Esophagus muscularis mucosa (tissue), 4 donors: Measurements from ENCODE around the gene FRMD1. TPM values are rescaled to one million over a fixed set of nuclear protein-coding genes. Genes with fewer than 3 reads are reported as not detected.

Experiments used
- DNase-seq: peaks from one replicate; pipeline ENCODE4 v3.0.0-alpha.2; 2017; ENCODE audit errors: extremely low spot score
- H3K27ac ChIP-seq, 4 donors: fragments of 200-600 bp; sonication (generic); replicated peaks in 1 of 4; 1 replicate in 3 of 4; 2 replicates in 1 of 4; pipeline ENCODE4 v1.5.1; 2016 to 2019; ENCODE audit warnings: mild to moderate bottlenecking in 1 of 4
- H3K27me3 ChIP-seq, 4 donors: fragments of 200-600 bp; sonication (generic); one replicate each; pipeline versions ENCODE4 v1.5.1 to v1.6.0; 2016 to 2019
- H3K36me3 ChIP-seq, 4 donors: fragments of 200-600 bp; sonication (generic); one replicate each; pipeline ENCODE4 v1.5.1; 2016 to 2019
- H3K4me1 ChIP-seq, 4 donors: fragments of 200-600 bp; sonication (generic); one replicate each; pipeline ENCODE4 v1.5.1; 2016 to 2019
- H3K4me3 ChIP-seq, 4 donors: fragments of 200-600 bp; sonication (generic); 1 replicate in 2 of 4; 2 replicates in 2 of 4; pipeline ENCODE4 v1.5.1; 2016 to 2019; ENCODE audit warnings: mild to moderate bottlenecking in 4 of 4, moderate library complexity in 1 of 4
- H3K9me3 ChIP-seq, 4 donors: fragments of 200-600 bp; sonication (generic); 1 replicate in 3 of 4; 2 replicates in 1 of 4; pipeline ENCODE4 v1.5.1; 2016 to 2019
- EP300 ChIP-seq: sonication (generic); formaldehyde crosslinking; IDR thresholded peaks from one replicate; pipeline ENCODE4 v1.6.1; 2017; ENCODE audit warnings: antibody characterized with exemption
- POLR2A ChIP-seq: fragments of 450-650 bp; IDR thresholded peaks from one replicate; pipeline ENCODE4 v1.6.1; 2017; ENCODE audit warnings: antibody characterized with exemption, moderate library complexity, mild to moderate bottlenecking, low read depth
- POLR2AphosphoS5 ChIP-seq, 2 donors: sonication (generic); formaldehyde crosslinking; IDR thresholded peaks; one replicate each; pipeline ENCODE4 v1.6.1; 2017; ENCODE audit warnings: antibody characterized with exemption in 2 of 2
- WGBS: methylation state at CpG from one replicate; pipeline ENCODE4 v1.1.5; 2018; 5-methylcytosine and 5-hydroxymethylcytosine counted together
- intact Hi-C: fragments of 100-400 bp; cut with DNase I; formaldehyde crosslinking; loops from one replicate; pipeline ENCODE4 v1.15.1; 2023
- total RNA-seq, 4 donors: library from RNA; depleted of rRNA; stranded (reverse); fragments of >200 nt; gene quantifications; one replicate each; pipeline versions ENCODE4 v1.1.0 to v1.2.1, GENCODE V29; 2016
- TF ChIP-seq, protein P1 (sequence below), 3 experiments: fragments of 200-600 bp in 2 of 3; fragments of 450-650 bp in 1 of 3; sonication (generic) in 2 of 3; IDR thresholded peaks; one replicate each; pipeline ENCODE4 v1.5.1; 2017 to 2019; ENCODE audit warnings: antibody characterized with exemption in 3 of 3, mild to moderate bottlenecking in 2 of 3, moderate library complexity in 1 of 3

The FRMD1 gene
- total RNA-seq, 4 donors from 2014 or later, result 0.17 TPM; not detected in 3

DNA sequence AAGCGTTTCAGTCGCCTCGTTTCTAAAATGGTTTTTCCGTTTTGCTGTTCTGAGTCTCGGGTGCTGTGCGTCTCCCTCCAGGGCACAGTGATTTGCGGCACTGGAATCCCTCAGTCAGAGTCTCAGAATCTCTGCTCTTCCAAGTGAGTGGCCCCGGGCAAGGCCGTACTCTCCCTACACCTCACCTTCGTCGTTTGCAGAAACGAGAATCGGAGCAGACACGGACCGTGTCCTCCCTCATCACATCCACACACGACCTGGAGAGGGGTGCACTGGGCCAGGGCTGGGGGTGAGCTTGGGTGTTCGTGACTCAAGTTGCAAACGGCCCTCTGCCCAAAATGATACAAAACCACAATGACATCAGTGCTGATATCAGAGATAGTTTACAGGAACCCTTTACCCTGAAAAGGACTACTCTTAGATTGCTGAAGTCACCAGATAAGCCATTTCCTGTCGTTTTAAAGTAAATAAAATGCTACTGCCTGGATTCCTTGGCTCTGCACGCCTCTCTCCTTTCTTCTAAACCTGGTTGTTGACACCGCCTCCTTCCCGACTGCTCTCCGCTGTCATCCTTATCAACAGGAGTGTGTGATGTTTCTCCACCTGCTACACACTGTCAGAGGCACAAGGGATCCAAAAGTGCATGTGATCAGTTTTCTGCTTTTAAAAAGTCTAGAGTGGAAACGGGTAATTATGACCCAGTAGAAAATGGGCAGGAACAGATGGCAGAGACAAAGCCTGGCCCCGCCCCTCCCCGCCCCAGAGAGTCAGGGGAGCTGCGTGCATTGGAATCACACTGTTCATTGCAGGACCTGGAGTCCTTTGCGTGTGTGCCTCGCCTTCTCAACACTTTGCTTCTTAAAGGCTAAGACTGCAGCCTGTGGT lies 43.1 kb downstream of the FRMD1 start:
- intact Hi-C loops, result no loop called here
- H3K4me3 ChIP-seq, result peak overlapping the region; percentile 47 to 62 (median 49)
- no peak for DNase-seq
- H3K27me3 ChIP-seq, result no peaks in the 10 kb centered on the region
- TF ChIP-seq EP300, result no peak
- TF ChIP-seq POLR2AphosphoS5 (IDR thresholded peaks at IDR 0.05), result peak in 1 of 2 donors; percentile 52
- H3K9me3 ChIP-seq, result peaks cover 0 to 19% (median 5%) of the 10 kb centered on the region in 4 donors
- WGBS, result 53% methylated on average over 24 of the region's 29 CpGs
- H3K27ac ChIP-seq, result peak overlapping the region; percentile 61 to 79 (median 72)
- H3K36me3 ChIP-seq, result no peaks in the 10 kb centered on the region
- peaks cover 16 to 20% (median 20%) of the 10 kb centered on the region in 4 donors for H3K4me1 ChIP-seq

DNA sequence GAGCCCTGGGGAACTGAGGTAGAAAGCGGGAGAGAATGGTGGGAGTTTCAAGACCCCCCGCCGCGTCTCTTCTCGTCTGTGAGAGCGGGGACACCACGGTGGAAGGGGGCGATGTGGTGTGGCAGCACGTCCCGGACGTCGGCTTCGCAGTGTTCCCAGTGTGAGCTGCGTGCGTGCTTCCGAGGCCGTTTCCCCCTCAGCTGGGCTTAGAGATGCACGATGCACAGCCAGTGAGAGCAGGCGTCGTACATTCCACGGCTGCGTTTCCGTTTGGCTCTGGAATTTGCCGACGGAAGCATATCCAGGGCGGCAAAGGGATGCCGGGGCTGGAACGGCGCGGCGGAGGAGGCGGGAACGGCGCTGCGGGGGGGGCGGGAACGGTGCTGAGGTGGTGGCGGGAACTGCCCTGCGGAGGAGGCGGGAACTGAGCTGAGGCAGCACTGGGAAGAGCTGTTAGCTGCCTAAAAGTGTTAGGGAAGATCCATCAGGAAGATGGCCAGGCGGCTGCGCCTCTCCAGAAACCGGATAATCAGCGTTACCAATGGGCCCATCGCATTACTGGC lies 43.8 kb downstream of the FRMD1 start:
- Histone ChIP-seq H3K9me3 (peaks cover 0 to 12% (median 5%) of the 10 kb centered on the region in 4 donors), H3K27ac (peak overlapping the region; percentile 61 to 79 (median 72)), H3K4me1 (peaks cover 16 to 26% (median 20%) of the 10 kb centered on the region in 4 donors), H3K27me3 (no peaks in the 10 kb centered on the region), H3K36me3 (no peaks in the 10 kb centered on the region), H3K4me3 (peak overlapping the region; percentile 47 to 62 (median 49))
- DNase-seq, result no peak
- 63% methylated on average over 23 of the region's 45 CpGs for WGBS
- TF ChIP-seq POLR2AphosphoS5 (IDR thresholded peaks at IDR 0.05) (peak; percentile 11 to 30), POLR2A (no peak), EP300 (peak; percentile 14)
- TF ChIP-seq, protein P1, sequence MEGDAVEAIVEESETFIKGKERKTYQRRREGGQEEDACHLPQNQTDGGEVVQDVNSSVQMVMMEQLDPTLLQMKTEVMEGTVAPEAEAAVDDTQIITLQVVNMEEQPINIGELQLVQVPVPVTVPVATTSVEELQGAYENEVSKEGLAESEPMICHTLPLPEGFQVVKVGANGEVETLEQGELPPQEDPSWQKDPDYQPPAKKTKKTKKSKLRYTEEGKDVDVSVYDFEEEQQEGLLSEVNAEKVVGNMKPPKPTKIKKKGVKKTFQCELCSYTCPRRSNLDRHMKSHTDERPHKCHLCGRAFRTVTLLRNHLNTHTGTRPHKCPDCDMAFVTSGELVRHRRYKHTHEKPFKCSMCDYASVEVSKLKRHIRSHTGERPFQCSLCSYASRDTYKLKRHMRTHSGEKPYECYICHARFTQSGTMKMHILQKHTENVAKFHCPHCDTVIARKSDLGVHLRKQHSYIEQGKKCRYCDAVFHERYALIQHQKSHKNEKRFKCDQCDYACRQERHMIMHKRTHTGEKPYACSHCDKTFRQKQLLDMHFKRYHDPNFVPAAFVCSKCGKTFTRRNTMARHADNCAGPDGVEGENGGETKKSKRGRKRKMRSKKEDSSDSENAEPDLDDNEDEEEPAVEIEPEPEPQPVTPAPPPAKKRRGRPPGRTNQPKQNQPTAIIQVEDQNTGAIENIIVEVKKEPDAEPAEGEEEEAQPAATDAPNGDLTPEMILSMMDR (IDR thresholded peaks at IDR 0.05), result no peak
- intact Hi-C loops, result no loop called here

DNA sequence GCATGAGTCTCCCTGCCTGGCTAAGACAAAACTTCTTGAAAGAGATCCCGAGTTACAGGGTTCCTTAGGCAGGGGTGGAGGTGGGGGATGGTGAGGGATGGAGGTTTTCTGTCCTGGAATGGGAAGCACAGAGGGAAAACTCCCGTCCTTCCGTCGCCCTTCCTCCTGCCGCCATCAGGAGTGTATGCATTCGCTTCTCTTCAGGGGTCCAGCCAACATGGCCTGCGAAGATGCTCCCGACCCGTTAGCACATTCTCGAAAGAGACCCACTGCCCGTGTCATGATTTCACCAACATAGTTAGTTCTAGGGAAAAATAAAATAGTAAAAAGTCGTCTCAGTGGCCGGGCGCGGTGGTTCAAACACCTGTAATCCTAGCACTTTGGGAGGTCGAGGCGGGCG lies 44.5 kb downstream of the FRMD1 start:
- H3K4me3 ChIP-seq, result peak overlapping the region in 1 of 4 donors; percentile 49

DNA sequence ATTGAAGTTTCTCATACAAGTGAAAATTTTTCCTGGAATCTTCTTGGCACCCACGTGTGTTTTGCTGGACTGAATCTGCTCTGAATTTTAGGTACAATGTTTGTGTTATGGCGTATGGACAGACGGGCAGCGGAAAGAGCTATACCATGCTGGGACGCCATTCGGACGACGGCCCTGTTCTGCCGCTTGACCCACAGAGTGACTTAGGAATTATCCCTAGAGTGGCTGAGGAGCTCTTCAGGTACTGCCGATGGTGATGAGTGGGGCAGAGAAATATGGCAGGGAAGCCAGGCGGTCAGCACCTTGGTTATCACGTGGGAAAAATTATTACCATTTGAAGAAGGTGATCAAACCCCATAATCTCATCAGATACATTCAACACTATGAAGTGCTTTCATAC lies 45.2 kb downstream of the FRMD1 start:
- H3K27me3 ChIP-seq, result no peaks in the 10 kb centered on the region
- 92% methylated on average over 12 of the region's 12 CpGs for WGBS
- no peaks in the 10 kb centered on the region for H3K36me3 ChIP-seq
- peak overlapping the region in 2 of 4 donors; percentile 72 to 79 for H3K27ac ChIP-seq
- DNase-seq, result no peak
- H3K9me3 ChIP-seq, result no peaks in the 10 kb centered on the region
- H3K4me1 ChIP-seq, result peaks cover 16 to 26% (median 20%) of the 10 kb centered on the region in 4 donors
- TF ChIP-seq EP300, result no peak
- TF ChIP-seq, protein P1 (IDR thresholded peaks at IDR 0.05), result no peak
- no peak for TF ChIP-seq POLR2AphosphoS5 (IDR thresholded peaks at IDR 0.05)
- no peak for TF ChIP-seq POLR2A
- intact Hi-C loops, result no loop called here
- no peak overlapping the region for H3K4me3 ChIP-seq

More for the DNA sequence above, 44.5 kb downstream of the FRMD1 start:
- TF ChIP-seq POLR2A (no peak), POLR2AphosphoS5 (IDR thresholded peaks at IDR 0.05) (no peak), EP300 (no peak)
- TF ChIP-seq, protein P1 (IDR thresholded peaks at IDR 0.05), result no peak
- Histone ChIP-seq H3K27me3 (no peaks in the 10 kb centered on the region), H3K36me3 (no peaks in the 10 kb centered on the region), H3K4me1 (peaks cover 16 to 26% (median 20%) of the 10 kb centered on the region in 4 donors), H3K27ac (peak overlapping the region; percentile 61 to 79 (median 72)), H3K9me3 (peaks cover 0 to 6% (median 2%) of the 10 kb centered on the region in 4 donors)
- intact Hi-C loops, result no loop called here
- 95% methylated on average over 18 of the region's 18 CpGs for WGBS
- DNase-seq, result no peak
